ENCODE measurements around the gene LMNA.

Gene LMNA

GRCh38 chr1:156151093-156151688 is 36.7 kb downstream of the LMNA start:
- Histone ChIP-seq H3K4me1 (ENCODE audit: insufficient read depth, low read length) (peaks cover 31% of the 10 kb centered on the region), H2AFZ (ENCODE audit: low read depth, low read length) (no peak overlapping the region)

GRCh38 chr1:156152628-156153027 is 38.1 kb downstream of the LMNA start:
- Histone ChIP-seq H3K36me3 (ENCODE audit: insufficient read depth, low read length) (no peaks in the 10 kb centered on the region), H3K27me3 (ENCODE audit: insufficient read depth, low read length) (peaks cover 7% of the 10 kb centered on the region), H3K9me3 (ENCODE audit: low read length) (no peaks in the 10 kb centered on the region), H3K4me1 (ENCODE audit: insufficient read depth, low read length) (peaks cover 21% of the 10 kb centered on the region), H2AFZ (ENCODE audit: low read depth, low read length) (no peak overlapping the region), H3K4me3 (ENCODE audit: low read length) (no peak overlapping the region)

More at GRCh38 chr1:156151093-156151688, 36.7 kb downstream of the LMNA start:
- Histone ChIP-seq H3K36me3 (ENCODE audit: insufficient read depth, low read length) (no peaks in the 10 kb centered on the region), H3K27me3 (ENCODE audit: insufficient read depth, low read length) (peaks cover 7% of the 10 kb centered on the region), H3K4me3 (ENCODE audit: low read length) (no peak overlapping the region), H3K9me3 (ENCODE audit: low read length) (no peaks in the 10 kb centered on the region)

GRCh38 chr1:156153362-156153761 is 38.9 kb downstream of the LMNA start, which contains the start of gene SEMA4A:
TSS of gene SEMA4A (plus strand) at chr1:156153585. CDS start at chr1:156154579, 994 bp downstream.
- Histone ChIP-seq H3K27me3 (ENCODE audit: insufficient read depth, low read length) (peaks cover 7% of the 10 kb centered on the region), H3K36me3 (ENCODE audit: insufficient read depth, low read length) (no peaks in the 10 kb centered on the region), H2AFZ (ENCODE audit: low read depth, low read length) (no peak within 1 kb of the TSS), H3K9me3 (ENCODE audit: low read length) (no peaks in the 10 kb centered on the region), H3K4me3 (ENCODE audit: low read length) (no peak within 1 kb of the TSS), H3K4me1 (ENCODE audit: insufficient read depth, low read length) (peaks cover 21% of the 10 kb centered on the region)

- Histone ChIP-seq H3K4me3 (ENCODE audit: low read length) (no peak overlapping the region), H3K36me3 (ENCODE audit: insufficient read depth, low read length) (no peaks in the 10 kb centered on the region), H3K4me1 (ENCODE audit: insufficient read depth, low read length) (peaks cover 21% of the 10 kb centered on the region)
Observed at GRCh38 chr1:156154317-156154749, 39.8 kb downstream of the LMNA start.

GRCh38 chr1:156155756-156156510 is 41.4 kb downstream of the LMNA start:
- Histone ChIP-seq H3K27me3 (ENCODE audit: insufficient read depth, low read length) (peaks cover 7% of the 10 kb centered on the region), H3K4me1 (ENCODE audit: insufficient read depth, low read length) (peaks cover 5% of the 10 kb centered on the region), H3K9me3 (ENCODE audit: low read length) (no peaks in the 10 kb centered on the region), H3K36me3 (ENCODE audit: insufficient read depth, low read length) (no peaks in the 10 kb centered on the region), H2AFZ (ENCODE audit: low read depth, low read length) (no peak overlapping the region), H3K4me3 (ENCODE audit: low read length) (no peak overlapping the region)

More at GRCh38 chr1:156154317-156154749, 39.8 kb downstream of the LMNA start:
- Histone ChIP-seq H3K27me3 (ENCODE audit: insufficient read depth, low read length) (peaks cover 7% of the 10 kb centered on the region), H2AFZ (ENCODE audit: low read depth, low read length) (no peak overlapping the region), H3K9me3 (ENCODE audit: low read length) (no peaks in the 10 kb centered on the region)

- Histone ChIP-seq H2AFZ (ENCODE audit: low read depth, low read length) (no peak overlapping the region), H3K4me3 (ENCODE audit: low read length) (no peak overlapping the region), H3K36me3 (ENCODE audit: insufficient read depth, low read length) (no peaks in the 10 kb centered on the region), H3K4me1 (ENCODE audit: insufficient read depth, low read length) (no peaks in the 10 kb centered on the region), H3K9me3 (ENCODE audit: low read length) (no peaks in the 10 kb centered on the region), H3K27me3 (ENCODE audit: insufficient read depth, low read length) (peaks cover 7% of the 10 kb centered on the region)
Observed at GRCh38 chr1:156157506-156157905, 43.0 kb downstream of the LMNA start.

GRCh38 chr1:156157966-156158365 is 43.5 kb downstream of the LMNA start:
- H3K27me3 ChIP-seq (ENCODE audit: insufficient read depth, low read length) = peaks cover 7% of the 10 kb centered on the region

GRCh38 chr1:156160000-156160742 is 45.7 kb downstream of the LMNA start:
- H3K27me3 ChIP-seq (ENCODE audit: insufficient read depth, low read length) = peaks cover under 1% of the 10 kb centered on the region
- H3K4me3 ChIP-seq (ENCODE audit: low read length) = no peak overlapping the region
- H3K4me1 ChIP-seq (ENCODE audit: insufficient read depth, low read length) = no peaks in the 10 kb centered on the region
- H3K9me3 ChIP-seq (ENCODE audit: low read length) = no peaks in the 10 kb centered on the region
- H2AFZ ChIP-seq (ENCODE audit: low read depth, low read length) = peak overlapping the region; percentile 0
- no peaks in the 10 kb centered on the region for H3K36me3 ChIP-seq (ENCODE audit: insufficient read depth, low read length)

More at GRCh38 chr1:156157966-156158365, 43.5 kb downstream of the LMNA start:
- Histone ChIP-seq H3K4me1 (ENCODE audit: insufficient read depth, low read length) (no peaks in the 10 kb centered on the region), H2AFZ (ENCODE audit: low read depth, low read length) (no peak overlapping the region), H3K9me3 (ENCODE audit: low read length) (no peaks in the 10 kb centered on the region), H3K4me3 (ENCODE audit: low read length) (no peak overlapping the region), H3K36me3 (ENCODE audit: insufficient read depth, low read length) (no peaks in the 10 kb centered on the region)

- no peaks in the 10 kb centered on the region for H3K36me3 ChIP-seq (ENCODE audit: insufficient read depth, low read length)
- H2AFZ ChIP-seq (ENCODE audit: low read depth, low read length) = peak overlapping the region; percentile 0
- H3K9me3 ChIP-seq (ENCODE audit: low read length) = no peaks in the 10 kb centered on the region
- no peaks in the 10 kb centered on the region for H3K27me3 ChIP-seq (ENCODE audit: insufficient read depth, low read length)
- no peaks in the 10 kb centered on the region for H3K4me1 ChIP-seq (ENCODE audit: insufficient read depth, low read length)
- H3K4me3 ChIP-seq (ENCODE audit: low read length) = peak overlapping the region; percentile 17
Observed at GRCh38 chr1:156160743-156161171, 46.2 kb downstream of the LMNA start.

GRCh38 chr1:156162430-156163037 is 48.0 kb downstream of the LMNA start:
- Histone ChIP-seq H3K27me3 (ENCODE audit: insufficient read depth, low read length) (no peaks in the 10 kb centered on the region), H3K36me3 (ENCODE audit: insufficient read depth, low read length) (no peaks in the 10 kb centered on the region), H3K9me3 (ENCODE audit: low read length) (no peaks in the 10 kb centered on the region), H2AFZ (ENCODE audit: low read depth, low read length) (no peak overlapping the region), H3K4me3 (ENCODE audit: low read length) (no peak overlapping the region), H3K4me1 (ENCODE audit: insufficient read depth, low read length) (no peaks in the 10 kb centered on the region)

GRCh38 chr1:156163712-156164111 is 49.2 kb downstream of the LMNA start:
- Histone ChIP-seq H3K9me3 (ENCODE audit: low read length) (no peaks in the 10 kb centered on the region), H3K27me3 (ENCODE audit: insufficient read depth, low read length) (no peaks in the 10 kb centered on the region), H3K4me3 (ENCODE audit: low read length) (no peak overlapping the region), H3K36me3 (ENCODE audit: insufficient read depth, low read length) (no peaks in the 10 kb centered on the region), H3K4me1 (ENCODE audit: insufficient read depth, low read length) (no peaks in the 10 kb centered on the region), H2AFZ (ENCODE audit: low read depth, low read length) (no peak overlapping the region)

- no peaks in the 10 kb centered on the region for H3K9me3 ChIP-seq (ENCODE audit: low read length)
- H3K4me3 ChIP-seq (ENCODE audit: low read length) = no peak overlapping the region
- no peak overlapping the region for H2AFZ ChIP-seq (ENCODE audit: low read depth, low read length)
- no peaks in the 10 kb centered on the region for H3K36me3 ChIP-seq (ENCODE audit: insufficient read depth, low read length)
- H3K4me1 ChIP-seq (ENCODE audit: insufficient read depth, low read length) = no peaks in the 10 kb centered on the region
- H3K27me3 ChIP-seq (ENCODE audit: insufficient read depth, low read length) = no peaks in the 10 kb centered on the region
Observed at GRCh38 chr1:156164125-156164831, 49.8 kb downstream of the LMNA start.
